Measurements from ENCODE around the gene LAMC3.
"Not testable (repeated sequence)": the region's sequence is repeated elsewhere in the genome, so short reads cannot be mapped to it uniquely, and the experiment has no call there.

The LAMC3 gene

DNA sequence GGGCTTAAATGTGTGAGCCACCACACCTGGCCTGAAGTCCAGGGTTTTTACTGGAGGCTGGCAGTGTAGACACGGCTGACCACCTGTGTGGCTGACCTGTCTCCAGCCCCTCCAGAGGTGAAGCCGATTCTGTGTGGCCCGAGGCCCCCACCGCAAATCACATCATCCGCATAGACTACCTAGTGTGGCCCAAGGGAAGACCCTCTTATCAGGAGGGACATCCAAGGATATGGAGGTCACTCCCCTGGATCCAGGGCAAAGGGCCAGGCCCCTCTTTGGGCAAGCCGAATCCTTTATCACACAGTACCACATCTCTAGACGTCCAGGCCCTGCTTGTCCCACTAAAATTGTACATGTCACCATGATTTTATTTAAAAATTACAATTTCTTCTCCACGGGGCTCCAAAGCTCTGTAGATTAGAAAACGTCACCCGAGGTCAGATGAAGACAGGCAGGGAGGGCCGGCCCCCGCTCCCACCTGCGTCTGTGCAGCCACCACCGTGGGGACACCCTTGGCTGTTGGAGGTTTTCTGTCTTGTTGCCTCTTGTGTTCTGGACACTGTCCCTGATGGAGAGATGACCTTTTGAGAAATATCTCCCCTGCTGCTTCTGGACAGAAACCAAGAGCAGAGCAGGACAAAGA is 20.1 kb downstream of the LAMC3 start:
- DNase-seq (ENCODE audit: low spot score): no peak

GRCh38 chr9:131029574-131029952 is 20.6 kb downstream of the LAMC3 start:
- no peak for DNase-seq (ENCODE audit: low spot score)

GRCh38 chr9:131030239-131031004 is 21.4 kb downstream of the LAMC3 start:
- no peak for DNase-seq (ENCODE audit: low spot score)

DNA sequence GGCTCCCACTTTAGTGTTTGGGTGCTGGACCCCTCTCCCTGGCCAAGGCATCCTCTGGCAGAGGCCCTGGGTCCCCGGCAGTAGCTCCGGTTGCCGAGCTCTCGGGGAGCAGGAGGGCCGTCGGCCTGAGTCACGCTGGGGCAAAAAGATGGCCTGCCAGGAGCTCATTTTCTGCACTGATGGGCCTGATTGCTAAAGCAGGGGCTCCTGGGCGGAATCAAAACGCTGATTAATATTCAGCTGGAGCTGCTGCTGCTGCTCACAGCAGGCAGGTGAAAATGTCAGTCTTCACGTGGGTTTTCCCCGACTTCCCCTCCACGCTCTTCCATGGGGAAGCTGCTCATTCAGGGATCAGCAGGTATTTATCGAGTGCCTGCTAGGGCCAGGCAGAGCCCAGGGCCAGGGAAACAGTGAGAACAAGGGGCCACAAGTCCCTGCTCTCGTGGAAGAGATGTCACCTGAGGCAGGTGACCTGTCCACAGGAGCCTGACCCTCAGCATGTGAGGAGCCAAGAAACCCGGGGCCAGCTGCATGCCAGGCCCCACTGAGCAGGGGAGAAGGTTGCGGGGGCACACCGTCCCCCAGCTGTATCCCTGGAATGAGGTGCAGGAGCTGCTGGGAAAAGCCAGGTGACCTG is 22.1 kb downstream of the LAMC3 start:
- DNase-seq (ENCODE audit: low spot score): no peak

DNA sequence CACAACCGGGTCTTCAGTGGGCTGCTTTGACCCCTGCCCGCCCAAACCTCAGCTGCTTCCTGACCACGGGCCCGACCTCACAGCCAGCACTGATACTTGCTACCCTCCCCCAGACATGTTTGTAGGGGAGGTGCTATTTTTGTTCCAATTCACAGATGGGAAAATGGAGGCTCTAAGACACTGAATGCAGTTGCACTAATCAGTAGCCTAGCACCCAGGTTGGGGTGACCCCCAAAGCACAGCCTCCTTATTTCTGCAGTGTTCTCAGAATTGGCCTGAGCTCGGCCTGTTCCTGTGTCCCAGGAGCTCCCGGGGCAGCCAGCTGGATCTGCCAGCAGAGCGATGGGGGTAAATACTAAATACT is 22.6 kb downstream of the LAMC3 start:
- DNase-seq (ENCODE audit: low spot score): no peak

DNA sequence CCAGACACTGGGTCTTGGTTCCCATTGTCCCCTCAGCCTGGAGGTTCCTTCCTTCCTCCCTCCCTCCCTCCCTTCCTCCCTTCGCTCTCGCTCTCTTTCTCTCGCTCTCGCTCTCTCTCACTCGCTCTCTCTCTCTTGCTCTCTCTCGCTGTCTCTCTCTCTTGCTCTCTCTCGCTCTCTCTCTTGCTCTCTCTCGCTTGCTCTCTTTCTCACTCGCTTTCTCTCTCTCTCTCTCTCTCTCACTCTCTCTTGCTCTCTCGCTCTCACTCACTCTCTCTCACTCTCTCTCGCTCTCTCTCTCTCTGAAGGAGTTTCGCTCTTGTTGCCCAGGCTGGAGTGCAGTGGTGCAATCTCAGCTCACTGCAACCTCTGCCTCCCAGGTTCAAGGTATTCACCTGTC is 23.4 kb downstream of the LAMC3 start:
- no peak for DNase-seq (ENCODE audit: low spot score)

DNA sequence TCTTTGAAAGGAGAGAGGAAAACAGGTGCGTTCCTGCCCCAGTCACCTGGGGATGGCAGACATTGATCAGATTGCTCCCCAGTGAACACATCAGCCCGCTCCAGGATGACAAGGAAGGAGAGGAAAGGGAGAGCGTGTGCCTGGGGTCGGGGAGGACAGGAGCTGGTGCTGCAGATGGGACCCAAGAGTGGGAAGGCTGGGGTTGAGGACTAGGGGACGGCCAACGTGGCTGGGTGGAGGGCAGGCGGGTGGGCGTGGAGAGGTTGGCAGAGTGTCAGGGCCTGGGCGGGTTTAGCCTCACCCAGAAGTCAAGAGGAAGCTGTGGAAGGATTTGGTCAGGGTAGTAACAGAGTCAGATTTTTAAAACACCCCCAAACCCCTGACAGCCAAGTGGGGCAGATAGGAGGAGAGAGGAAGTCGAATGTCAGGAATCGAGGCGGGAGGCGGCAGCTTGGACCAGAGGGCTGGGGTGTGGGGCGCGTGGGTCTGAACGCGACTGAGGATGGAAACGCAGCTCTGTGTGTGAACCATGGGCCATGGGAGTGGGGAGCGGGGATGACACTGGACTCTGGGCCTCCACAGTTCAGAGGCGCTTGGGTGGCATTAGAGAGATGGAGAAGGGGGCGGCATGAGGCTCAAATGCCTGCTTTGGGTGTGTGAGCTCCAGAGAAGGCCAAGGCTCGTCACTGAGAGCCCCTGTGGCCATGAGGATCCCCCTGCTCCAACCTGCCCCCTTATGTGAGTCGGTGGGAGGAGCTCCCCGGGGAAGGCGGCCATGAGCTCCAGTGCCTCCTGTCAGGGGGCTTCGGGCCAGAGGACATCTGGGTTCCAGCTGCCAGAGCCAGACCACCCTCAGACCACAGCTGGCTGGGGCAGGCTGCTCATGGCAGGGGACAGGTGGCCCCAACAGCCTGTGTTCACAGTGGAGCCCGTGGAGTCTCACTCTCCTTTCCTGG is 24.6 kb downstream of the LAMC3 start:
- no peak for DNase-seq (ENCODE audit: low spot score)

- no peak for DNase-seq (ENCODE audit: low spot score)
Observed at GRCh38 chr9:131034268-131034667, 25.3 kb downstream of the LAMC3 start.

DNA sequence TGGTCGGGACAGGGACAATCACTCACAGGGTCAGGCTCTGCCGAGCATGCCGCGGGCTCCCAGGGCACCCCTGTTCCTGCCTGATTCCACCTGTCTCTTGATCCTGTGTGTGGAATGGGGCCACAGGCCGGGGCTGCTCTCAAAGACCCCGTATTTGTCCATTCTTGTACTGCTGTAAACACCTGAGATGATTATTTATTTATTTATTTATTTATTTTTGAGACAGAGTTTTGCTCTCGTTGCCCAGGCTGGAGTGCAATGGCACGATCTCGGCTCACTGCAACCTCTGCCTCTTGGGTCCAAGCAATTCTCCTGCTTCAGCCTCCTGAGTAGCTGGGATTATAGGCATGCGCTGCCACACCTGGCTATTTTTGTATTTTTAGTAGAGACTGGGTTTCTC is 25.8 kb downstream of the LAMC3 start:
- not testable (repeated sequence) for DNase-seq (ENCODE audit: low spot score)

DNA sequence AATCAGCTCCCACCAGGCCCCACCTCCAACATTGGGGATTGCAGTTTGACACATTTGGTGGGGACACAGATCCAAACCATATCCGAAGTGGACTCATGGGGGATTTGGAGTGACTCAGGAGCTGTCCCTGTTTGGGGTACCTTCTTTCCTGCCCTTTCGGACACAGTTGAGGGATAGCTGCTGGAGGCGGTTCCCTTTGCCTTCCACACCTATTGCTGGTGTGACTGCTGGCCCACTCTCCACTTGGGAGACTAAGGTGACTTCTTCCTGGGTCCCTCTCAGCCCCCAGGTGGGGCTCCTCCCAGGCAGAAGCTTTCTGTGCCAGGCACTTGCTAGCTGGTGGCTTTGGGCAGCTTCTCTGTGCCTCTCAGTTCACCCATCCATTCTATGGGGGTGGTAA is 26.6 kb downstream of the LAMC3 start:
- DNase-seq (ENCODE audit: low spot score): no peak

DNA sequence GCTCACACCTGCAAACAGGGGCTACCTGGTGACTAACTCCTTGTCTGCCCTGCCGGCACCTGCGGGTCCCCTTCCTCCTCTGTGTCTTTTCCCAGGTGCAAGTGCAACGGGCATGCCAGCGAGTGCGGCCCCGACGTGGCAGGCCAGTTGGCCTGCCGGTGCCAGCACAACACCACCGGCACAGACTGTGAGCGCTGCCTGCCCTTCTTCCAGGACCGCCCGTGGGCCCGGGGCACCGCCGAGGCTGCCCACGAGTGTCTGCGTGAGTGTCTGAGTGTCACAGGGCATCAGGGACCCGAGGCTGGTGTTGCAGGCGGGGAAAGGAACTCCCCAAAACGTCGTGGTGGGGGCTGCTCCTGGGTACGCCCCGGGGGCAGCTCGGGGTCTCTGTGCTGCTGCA is 27.1 kb downstream of the LAMC3 start:
- no peak for DNase-seq (ENCODE audit: low spot score)

- no peak for DNase-seq (ENCODE audit: low spot score)
Observed at GRCh38 chr9:131036529-131037334, 27.8 kb downstream of the LAMC3 start.

DNA sequence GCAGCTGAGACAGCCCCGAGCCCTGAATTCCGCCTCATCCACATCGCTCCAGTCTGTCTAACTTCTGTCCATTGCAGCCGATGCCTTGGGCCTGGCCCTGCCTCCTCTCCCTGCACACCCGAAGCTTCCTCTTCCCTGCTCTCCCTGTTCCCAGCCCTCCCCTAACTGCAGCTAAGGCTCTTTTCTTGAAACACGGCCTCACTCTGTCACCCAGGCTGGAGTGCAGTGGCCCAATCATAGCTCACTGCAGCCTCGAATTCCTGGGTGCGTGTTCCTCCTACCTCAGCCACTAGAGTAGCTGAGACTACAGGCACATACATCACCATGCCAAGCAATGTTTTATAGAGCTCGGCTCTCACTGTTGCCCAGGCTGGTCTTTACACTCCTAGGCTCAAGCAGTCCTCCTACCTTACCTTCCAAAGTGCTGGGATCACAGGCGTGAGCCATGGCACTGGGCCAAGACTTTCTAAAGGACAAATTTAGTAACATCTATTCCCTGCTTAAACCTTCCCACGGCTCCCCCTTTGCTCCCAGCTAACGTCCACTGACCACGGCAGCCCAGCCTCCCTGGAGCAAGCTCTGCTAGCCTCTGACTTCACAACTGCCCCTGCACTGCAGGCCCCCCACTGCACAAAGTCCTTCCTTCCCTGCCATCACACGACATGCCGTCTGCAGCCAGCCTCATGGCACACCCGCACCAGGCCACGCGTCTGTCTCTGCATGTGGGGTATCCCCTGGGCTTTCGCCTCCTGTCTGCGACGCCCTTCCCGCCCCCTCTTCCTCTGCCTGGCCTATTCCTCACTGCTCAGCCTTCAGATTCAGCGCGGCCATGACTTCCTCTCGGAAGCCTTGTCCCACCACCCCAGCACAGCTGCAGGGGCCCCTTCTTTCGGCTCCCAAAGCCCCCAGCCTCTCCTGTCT is 28.6 kb downstream of the LAMC3 start:
- DNase-seq (ENCODE audit: low spot score): peak; percentile 35

GRCh38 chr9:131038256-131039128 is 29.5 kb downstream of the LAMC3 start:
- no peak for DNase-seq (ENCODE audit: low spot score)

- no peak for DNase-seq (ENCODE audit: low spot score)
Observed at GRCh38 chr9:131039129-131039954, 30.4 kb downstream of the LAMC3 start.

- DNase-seq (ENCODE audit: low spot score): no peak
Observed at GRCh38 chr9:131042666-131043065, 33.7 kb downstream of the LAMC3 start.

- no peak for DNase-seq (ENCODE audit: low spot score)
Observed at GRCh38 chr9:131043087-131043486, 34.1 kb downstream of the LAMC3 start.

- DNase-seq (ENCODE audit: low spot score): no peak
Observed at GRCh38 chr9:131043646-131044045, 34.7 kb downstream of the LAMC3 start.
